Measurements from ENCODE around the gene APEH.
"Not testable (repeated sequence)": the region's sequence is repeated elsewhere in the genome, so short reads cannot be mapped to it uniquely, and the experiment has no call there.

APEH gene

GRCh38 chr3:49690856-49691255, 16.7 kb downstream of the APEH start:
- DNase-seq (ENCODE audit: low read depth) = not testable (repeated sequence)

GRCh38 chr3:49691481-49691880, 17.3 kb downstream of the APEH start:
- not testable (repeated sequence) for DNase-seq (ENCODE audit: low read depth)

GRCh38 chr3:49694409-49695070, 20.4 kb downstream of the APEH start:
- DNase-seq (ENCODE audit: low read depth) = not testable (repeated sequence)

- not testable (repeated sequence) for DNase-seq (ENCODE audit: low read depth)
Measured at GRCh38 chr3:49695350-49696015, 21.3 kb downstream of the APEH start.

GRCh38 chr3:49699281-49699979, 25.3 kb downstream of the APEH start:
- no peak for DNase-seq (ENCODE audit: low read depth)

GRCh38 chr3:49700014-49700413, 25.9 kb downstream of the APEH start:
- DNase-seq (ENCODE audit: low read depth) = no peak

- DNase-seq (ENCODE audit: low read depth) = no peak
Measured at GRCh38 chr3:49700453-49701128, 26.4 kb downstream of the APEH start.

GRCh38 chr3:49701388-49702077, 27.4 kb downstream of the APEH start:
- DNase-seq (ENCODE audit: low read depth) = no peak

- no peak for DNase-seq (ENCODE audit: low read depth)
Measured at GRCh38 chr3:49702672-49703071, 28.5 kb downstream of the APEH start.

- peak; percentile 42 for DNase-seq (ENCODE audit: low read depth)
Measured at GRCh38 chr3:49703443-49703927, 29.3 kb downstream of the APEH start.

- no peak for DNase-seq (ENCODE audit: low read depth)
Measured at GRCh38 chr3:49703956-49704355, 29.8 kb downstream of the APEH start.

GRCh38 chr3:49704629-49705028, 30.5 kb downstream of the APEH start:
- DNase-seq (ENCODE audit: low read depth) = no peak

GRCh38 chr3:49705390-49705960, 31.3 kb downstream of the APEH start:
- DNase-seq (ENCODE audit: low read depth) = no peak

- DNase-seq (ENCODE audit: low read depth) = no peak
Measured at GRCh38 chr3:49706456-49707112, 32.4 kb downstream of the APEH start.

GRCh38 chr3:49707113-49707480, 32.9 kb downstream of the APEH start:
- DNase-seq (ENCODE audit: low read depth) = no peak

GRCh38 chr3:49709852-49710251, 35.7 kb downstream of the APEH start:
- DNase-seq (ENCODE audit: low read depth) = no peak

- no peak for DNase-seq (ENCODE audit: low read depth)
Measured at GRCh38 chr3:49711489-49711888, 37.3 kb downstream of the APEH start.

GRCh38 chr3:49712166-49712565, 38.0 kb downstream of the APEH start:
- no peak for DNase-seq (ENCODE audit: low read depth)

- DNase-seq (ENCODE audit: low read depth) = no peak
Measured at GRCh38 chr3:49712631-49713317, 38.6 kb downstream of the APEH start.

- no peak for DNase-seq (ENCODE audit: low read depth)
Measured at GRCh38 chr3:49713336-49714105, 39.4 kb downstream of the APEH start.

All from CMK (cell line).